Measurements from ENCODE around the gene KHDC1.
"Not testable (repeated sequence)": the region's sequence is repeated elsewhere in the genome, so short reads cannot be mapped to it uniquely, and the experiment has no call there.

Gene KHDC1, protein sequence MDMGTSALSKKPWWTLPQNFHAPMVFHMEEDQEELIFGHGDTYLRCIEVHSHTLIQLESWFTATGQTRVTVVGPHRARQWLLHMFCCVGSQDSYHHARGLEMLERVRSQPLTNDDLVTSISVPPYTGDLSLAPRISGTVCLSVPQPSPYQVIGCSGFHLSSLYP

DNA sequence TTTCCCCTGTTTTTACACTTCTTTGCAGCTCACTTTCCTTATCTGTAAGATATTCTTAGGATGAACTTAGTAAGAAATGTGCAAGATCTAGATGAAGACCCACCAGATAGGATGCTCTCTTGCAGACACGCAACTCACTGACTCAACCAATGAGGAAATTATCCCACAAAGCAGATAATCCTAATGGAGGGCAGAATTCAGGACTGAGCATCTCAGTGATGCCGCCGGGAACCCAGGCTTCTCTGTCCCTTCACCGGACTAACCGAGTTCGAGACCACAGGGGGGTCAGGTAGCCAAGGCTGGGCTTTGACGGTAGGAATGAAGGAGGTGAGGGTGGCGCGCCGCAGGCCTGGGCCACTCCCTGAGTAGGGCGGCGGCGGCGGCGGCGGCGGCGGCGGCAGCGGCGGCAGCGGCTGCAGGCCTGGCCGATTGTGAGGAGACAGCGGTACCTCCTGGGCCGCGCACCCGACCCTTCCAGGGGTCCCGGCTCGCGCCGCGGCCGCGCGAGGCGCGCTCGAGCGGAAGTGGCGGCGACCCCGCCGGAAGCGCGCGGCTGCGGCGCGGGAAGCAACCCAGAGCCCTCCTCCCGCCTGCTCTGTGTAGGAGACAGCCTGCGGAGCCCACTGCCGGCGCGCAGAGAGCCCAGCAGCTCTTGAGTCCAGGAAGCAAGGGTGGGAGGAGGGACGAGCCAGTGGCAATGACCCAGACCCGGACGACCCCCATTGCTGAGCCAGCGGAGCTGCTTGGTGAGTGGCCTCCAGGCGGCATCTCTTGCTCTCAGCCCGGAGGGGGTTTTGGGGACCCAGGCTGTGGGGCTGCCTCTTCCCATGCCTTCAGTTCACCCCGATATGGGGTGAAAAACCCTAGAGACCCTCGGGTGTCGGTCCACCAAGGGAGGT, at the start of gene KHDC1:
Gene KHDC1 (minus strand): TSS at position 526 of the 899 bp plus-strand sequence. CDS start 20,679 bp downstream, outside the sequence.
- DNase-seq, result peak; percentile 65

- not testable (repeated sequence) for DNase-seq
These were observed 47.5 kb upstream of the KHDC1 start for GRCh38 chr6:73310503-73310845.

DNA sequence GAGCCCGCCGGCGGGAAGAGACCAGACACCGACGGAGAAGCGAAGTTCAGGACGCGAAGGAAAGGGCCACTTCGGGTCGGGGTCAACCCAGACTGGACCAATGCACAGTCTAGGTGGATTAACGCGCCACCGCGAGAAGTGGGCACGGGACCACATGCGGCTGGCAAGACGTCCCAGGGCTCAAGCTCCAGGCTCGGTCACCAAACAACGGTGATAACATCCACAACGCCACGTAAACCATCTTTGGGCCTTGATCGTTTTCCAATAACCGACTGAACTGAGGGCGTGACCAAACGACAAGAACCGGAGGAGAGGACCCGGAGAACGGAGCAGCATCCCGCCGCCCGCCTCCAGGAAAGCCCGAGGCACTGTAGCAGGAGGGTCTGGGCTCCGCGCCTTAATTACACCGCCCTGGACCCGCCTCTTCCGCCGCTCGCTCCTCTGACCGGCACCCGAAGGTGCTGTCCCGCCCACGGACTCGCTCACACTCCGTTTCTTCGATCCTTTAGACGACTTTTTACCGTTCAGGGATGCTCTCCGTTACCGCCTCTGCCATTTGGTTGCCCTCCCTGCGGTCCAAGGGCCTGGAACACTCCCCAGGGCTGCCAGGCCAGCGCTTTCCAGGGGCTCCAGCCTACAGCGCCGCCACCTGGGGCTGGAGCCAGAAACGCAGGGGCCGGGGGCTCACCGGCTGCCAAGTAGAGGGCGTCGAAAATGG, 46.9 kb upstream of the KHDC1 start:
- DNase-seq, result peak; percentile 49

DNA sequence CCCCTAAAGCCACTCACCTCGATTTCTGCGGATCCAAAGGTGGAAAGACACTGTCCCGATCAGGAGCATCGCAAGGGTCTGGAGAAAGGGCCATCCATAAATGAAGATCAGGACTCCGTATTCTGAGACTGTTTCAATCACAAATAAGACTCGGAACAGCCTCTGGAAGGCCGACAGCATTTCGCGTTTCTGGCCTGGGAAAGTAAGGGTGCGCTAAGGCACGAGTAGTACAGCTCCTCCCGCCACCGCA, 46.5 kb upstream of the KHDC1 start:
- DNase-seq, result peak; percentile 25

- peak; percentile 15 for DNase-seq
These were observed 45.9 kb upstream of the KHDC1 start for GRCh38 chr6:73308712-73309534.

DNA sequence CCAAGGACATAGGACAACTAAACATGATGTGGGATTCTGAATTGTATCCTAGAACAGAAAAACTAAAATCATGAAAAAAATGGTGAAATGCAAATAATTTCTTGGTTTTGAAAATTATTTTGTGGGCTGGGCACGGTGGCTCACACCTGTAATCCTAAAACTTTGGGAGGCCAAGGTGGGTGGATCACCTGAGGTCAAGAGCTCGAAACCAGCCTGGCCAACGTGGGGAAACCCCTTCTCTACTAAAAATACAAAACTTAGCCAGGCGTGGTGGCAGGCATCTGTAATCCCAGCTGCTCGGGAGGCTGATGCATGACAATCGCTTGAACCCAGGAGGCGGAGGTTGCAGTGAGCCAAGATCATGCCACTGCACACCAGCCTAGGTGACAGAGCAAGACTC, 40.8 kb upstream of the KHDC1 start:
- DNase-seq, result not testable (repeated sequence)

GRCh38 chr6:73302339-73302738, 39.3 kb upstream of the KHDC1 start:
- no peak for DNase-seq

GRCh38 chr6:73299151-73299971, 36.4 kb upstream of the KHDC1 start:
- DNase-seq, result no peak

DNA sequence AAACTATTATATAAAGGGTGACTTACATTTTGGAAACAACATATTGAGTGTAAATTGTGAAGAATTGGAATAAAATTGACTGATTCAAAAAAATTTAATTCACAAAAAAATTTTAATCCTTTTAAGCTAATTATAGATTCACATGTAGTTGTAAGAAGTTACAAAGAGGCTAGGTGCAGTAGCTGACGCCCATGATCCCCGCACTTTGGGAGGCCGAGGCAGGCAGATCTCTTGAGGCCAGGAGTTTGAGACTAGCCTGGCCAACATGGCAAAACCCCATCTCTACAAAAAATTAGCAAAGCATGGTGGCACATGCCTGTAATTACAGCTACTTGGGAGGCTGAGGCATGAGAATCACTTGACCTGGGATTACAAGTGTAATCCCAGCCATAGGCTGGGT, 30.3 kb upstream of the KHDC1 start:
- DNase-seq, result no peak

DNA sequence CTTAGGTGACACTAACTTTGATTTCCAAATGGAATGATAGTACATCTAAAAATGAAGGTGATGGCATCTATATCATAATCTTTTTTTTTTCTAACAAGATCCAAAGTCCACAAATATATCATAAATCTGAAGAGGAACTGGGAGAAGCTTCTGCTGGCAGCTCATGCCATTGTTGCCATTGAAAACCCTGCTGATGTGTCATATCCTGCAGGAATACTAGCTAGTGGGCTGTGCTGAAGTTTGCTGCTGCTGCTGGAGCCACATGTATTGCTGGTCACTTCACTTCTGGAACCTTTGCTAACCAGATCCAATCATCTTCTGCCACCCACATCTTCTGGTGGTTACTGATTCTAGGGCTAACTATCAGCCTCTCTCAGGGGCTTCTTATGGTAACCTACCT, 27.4 kb upstream of the KHDC1 start:
- no peak for DNase-seq

DNA sequence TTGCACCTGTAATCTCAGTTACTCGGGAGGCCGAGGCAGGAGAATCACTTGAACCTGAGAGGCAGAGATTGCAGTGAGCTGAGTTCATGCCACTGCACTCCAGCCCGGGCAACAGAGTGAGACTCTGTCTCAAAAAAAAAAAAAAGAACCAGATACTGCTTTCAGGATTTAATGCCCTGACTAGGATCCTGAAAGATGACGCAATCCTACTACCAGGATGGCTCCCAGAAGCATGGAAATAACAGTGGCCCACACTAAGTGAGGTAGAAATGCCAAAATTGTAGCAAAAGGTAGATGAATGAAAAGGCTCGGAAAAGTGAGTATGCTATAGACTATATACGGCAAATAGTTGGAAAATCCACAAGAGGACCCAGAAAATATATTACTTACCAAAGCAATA, 23.8 kb upstream of the KHDC1 start:
- DNase-seq, result no peak

DNA sequence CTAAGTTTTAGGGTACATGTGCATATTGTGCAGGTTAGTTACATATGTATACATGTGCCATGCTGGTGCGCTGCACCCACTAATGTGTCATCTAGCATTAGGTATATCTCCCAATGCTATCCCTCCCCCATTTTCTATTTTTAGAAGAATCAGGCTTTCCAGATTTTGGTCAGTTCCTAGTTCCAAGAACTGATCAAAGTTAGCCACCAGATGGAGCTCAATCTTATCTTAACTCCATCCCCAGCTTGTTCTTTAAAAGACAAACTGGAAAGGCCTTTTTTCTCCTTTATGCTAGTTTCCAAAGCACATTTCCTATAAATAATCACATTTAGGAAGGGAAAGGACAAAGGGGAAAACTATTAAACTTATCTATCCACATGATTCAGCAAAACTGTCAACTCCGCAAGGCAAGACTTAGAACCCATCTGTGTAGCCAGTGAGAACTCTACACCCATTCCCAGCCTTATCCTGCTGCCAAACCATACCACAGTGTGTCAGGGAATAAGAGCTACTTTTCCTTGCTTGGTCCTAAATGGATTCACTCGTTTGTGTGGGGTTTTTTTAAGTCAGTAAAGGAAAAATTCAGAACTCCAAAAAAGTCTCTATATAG, 22.8 kb upstream of the KHDC1 start:
- DNase-seq, result no peak

DNA sequence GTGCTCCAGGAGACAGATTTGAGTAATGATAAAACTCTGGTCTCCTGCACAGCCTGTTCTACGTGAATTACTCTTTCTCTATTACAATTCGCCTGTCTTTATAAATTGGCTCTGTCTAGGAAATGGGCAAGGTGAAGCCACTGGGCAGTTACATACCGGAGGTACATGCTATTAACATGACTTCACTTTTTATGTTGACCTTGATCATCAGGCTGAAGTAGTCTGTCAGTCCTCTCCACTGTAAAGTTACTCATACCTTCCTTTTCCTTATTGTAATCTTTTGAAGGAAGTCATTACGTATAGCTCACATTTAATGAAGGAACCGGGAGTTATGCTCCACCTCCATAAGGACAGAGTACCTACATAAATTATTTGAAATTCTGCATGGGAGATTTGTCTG, 19.9 kb upstream of the KHDC1 start:
- no peak for DNase-seq

DNA sequence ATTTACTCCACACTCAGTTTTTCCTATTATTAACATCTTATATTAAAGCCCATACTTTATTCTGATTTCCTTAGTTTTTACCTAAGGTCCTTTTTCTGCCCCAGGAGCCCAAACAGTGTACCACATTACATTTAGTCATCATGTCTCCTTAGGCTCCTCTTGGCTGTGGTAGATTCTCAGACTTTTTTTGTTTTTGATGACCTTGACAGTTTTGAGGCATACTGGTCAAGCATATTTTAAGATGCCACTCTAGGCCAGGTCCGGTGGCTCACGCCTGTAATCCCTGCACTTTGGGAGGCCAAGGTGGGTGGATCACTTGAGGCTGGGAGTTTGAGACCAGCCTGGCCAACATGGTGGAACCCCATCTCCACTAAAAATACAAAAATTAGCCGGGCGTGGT, 18.7 kb upstream of the KHDC1 start:
- DNase-seq, result not testable (repeated sequence)

DNA sequence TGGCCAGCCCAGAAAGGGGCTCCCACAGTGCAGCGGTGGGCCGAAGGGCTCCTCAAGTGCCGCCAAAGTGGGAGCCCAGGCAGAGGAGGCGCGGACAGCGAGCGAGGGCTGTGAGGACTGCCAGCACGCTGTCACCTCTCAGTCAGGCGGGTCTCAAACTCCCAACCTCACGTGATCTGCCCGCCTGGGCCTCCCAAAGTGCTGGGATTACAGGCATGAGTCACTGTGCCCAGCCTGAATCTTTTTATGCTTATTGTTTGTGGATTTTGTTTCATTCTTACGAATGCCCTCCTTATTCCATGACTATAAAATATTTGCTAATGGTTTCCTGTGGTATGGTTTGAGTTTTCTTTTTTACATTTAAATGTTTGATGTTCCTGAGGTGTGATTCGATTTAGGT, 6.3 kb upstream of the KHDC1 start:
- DNase-seq, result not testable (repeated sequence)

- not testable (repeated sequence) for DNase-seq
These were observed 5.9 kb upstream of the KHDC1 start for GRCh38 chr6:73268896-73269295.

DNA sequence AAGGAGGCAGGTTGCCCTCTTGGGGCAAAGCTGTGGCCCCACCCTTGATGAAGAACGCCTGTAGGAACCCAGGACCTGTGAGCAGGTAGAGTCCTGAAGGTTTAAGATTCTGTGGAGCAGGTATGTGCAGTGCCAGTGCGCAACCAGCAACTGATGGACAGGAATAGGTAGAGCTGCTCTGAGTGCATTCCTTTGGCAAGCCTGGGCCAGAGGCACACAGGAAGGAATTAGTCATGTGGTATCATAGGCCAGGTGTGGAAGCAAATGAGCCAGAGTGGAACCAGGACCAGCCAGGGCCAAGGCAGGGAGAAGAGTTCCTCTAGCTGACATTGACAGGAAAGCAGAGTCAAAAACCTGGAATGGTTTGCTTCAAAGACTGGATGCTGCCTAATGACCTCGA, 1.4 kb upstream of the KHDC1 start:
- no peak for DNase-seq

DNA sequence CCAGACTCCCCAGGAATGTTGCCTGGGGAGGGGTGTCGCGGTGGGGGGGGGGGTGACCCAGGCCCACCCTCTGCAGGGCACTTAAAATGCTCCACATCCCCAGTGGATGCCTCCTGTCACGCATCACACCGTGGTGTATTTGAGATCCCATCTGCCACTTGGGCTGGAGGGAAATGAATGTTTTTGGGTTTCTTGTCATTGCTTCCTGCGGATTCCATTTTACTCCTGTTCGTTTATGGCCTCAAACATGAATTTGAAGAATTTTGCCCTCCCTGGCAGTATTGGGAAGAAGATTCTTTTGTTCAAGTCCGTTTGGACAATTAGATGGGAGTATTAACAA, 544 bp upstream of the KHDC1 start:
- DNase-seq, result no peak

- DNase-seq, result no peak
These were observed 4.3 kb downstream of the KHDC1 start for GRCh38 chr6:73258721-73259120.

GRCh38 chr6:73254323-73254722, 8.7 kb downstream of the KHDC1 start:
- not testable (repeated sequence) for DNase-seq

- no peak for DNase-seq
These were observed 10.3 kb downstream of the KHDC1 start for GRCh38 chr6:73252703-73253102.

GRCh38 chr6:73250016-73250415, 13.0 kb downstream of the KHDC1 start:
- DNase-seq, result no peak
